Activated T-cell treated with anti-CD3 and anti-CD28 coated beads, Interleukin-2, amount 50 U/mL, for 48 hours (primary cell): ENCODE data around the gene ST6GALNAC3.
"Not testable (repeated sequence)": the region's sequence is repeated elsewhere in the genome, so short reads cannot be mapped to it uniquely, and the experiment has no call there.

Experiments used
- DNase-seq, 2 experiments: peaks; one replicate each; pipeline ENCODE4 v3.0.0-alpha.2; 2020

Gene ST6GALNAC3

DNA sequence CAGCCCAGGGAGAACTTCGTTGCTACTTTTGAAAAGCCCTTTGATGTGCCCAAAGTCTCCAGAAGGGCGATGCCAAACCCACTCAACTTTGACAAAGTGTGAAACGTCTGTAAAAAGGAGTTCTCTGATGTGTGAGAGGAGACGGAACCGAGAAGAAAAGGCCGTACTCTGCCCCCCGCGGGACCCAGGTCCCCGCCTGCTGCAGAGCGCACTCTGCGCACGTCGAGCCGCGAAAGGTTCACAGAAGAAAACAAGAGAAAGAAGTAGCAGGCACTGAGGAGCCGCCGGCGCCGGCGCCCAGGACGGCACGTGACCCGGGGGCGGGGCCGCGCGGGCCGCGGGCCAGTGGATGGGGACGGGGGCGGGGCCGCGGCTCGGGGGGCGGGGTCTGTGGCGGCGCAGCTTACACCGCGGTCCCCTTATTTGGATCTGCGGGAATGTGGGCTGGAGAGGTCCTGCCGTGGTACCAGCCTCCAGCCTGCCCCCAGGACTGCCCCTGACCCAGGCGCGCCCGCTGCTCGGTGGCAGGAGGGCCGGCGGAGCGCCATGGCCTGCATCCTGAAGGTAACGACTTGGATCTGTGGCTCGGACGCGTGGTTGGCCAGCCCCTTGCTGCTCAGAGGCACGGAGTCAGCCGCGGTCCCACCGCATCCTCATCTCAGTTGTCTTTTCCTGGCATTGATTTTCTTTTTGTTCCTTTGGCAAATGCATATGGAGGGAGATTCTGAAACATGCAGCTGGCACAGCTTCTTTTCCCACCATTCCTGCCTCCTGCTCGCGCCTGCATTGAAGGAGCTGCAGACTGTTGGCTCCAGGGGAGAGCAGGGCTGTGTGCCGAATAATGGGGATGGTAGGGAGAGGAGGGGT lies at the start of gene ST6GALNAC3:
Gene ST6GALNAC3 (plus strand): TSS at position 426 of the 867 bp plus-strand sequence.
- peak; percentile 83 to 86 for DNase-seq

DNA sequence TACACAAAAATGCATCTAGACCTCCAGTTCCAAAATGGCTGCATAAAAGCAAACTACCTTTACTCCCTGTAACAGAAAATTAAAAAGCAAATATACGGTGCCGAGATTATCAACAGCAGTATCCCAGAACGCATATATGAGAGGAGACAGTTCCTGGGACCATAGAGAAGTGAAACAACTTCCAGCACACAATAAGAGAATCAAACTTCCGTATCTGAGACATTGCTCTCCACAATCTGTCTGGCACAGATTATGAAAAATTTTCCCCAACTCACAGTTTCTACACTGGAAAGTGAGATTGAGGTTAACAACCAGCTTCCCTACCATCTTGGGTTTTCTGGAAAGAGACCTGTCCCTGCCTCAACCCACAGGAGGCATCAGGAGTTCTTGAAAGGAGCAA lies 47.2 kb upstream of the ST6GALNAC3 start:
- DNase-seq: no peak

DNA sequence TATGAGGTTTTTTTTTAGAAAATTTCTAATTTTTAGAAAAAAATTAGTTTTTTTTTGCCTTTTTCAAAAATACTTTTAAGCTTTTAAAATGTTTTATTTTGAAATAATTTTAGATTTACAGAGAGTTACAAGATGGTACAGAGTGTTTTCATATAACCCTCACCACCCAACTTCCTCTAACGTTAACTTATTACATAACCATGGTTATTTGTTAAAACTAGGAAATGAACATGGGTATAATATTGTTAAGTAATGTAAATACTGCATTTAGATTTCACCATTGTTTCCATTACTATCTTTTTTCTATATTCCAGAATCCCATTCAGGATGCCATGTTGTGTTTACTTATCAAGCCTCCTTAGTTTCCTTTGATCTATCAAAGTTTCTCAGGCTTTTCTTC lies 45.2 kb upstream of the ST6GALNAC3 start:
- DNase-seq: no peak

DNA sequence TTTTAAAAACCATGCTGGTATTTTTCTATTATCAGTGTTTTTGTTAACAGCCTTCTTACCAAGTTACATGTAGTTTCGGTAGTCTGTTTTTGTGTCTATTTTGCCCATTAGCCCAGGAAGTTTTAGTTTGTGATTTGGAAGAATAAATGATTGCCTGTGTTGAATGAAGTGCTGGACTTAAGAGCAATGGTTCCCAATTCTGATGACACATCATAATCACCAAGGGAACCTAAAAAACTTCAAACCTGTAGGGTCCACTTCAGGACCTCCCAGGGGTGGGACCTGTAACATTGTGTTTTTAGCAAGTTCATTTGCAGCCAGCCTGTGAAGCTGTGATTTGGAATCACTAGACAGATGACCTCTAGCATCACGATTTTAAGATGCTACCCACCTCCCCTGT lies 43.0 kb upstream of the ST6GALNAC3 start:
- DNase-seq: no peak

- DNase-seq: no peak
These were observed 40.6 kb upstream of the ST6GALNAC3 start for GRCh38 chr1:76033800-76034475.

DNA sequence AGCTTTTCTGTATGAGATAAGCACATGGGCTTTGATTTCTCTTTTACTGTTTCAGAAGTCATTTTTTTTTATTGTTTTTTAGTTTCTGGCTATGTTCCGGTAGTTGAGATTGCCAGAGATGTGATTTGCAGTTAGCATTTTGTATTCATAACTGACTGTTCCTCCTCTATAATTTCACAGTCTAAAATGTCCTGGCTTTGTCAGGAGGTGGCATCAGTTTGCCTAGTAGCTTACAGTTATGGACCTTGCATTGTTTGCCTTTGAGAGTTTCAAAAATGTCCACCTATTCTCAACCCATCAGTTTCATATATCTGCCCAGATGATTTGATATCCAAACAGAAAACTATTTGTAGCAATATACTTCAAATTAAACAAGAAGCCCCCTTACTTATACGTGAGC lies 39.5 kb upstream of the ST6GALNAC3 start:
- no peak for DNase-seq

- no peak for DNase-seq
These were observed 37.2 kb upstream of the ST6GALNAC3 start for GRCh38 chr1:76037324-76037723.

DNA sequence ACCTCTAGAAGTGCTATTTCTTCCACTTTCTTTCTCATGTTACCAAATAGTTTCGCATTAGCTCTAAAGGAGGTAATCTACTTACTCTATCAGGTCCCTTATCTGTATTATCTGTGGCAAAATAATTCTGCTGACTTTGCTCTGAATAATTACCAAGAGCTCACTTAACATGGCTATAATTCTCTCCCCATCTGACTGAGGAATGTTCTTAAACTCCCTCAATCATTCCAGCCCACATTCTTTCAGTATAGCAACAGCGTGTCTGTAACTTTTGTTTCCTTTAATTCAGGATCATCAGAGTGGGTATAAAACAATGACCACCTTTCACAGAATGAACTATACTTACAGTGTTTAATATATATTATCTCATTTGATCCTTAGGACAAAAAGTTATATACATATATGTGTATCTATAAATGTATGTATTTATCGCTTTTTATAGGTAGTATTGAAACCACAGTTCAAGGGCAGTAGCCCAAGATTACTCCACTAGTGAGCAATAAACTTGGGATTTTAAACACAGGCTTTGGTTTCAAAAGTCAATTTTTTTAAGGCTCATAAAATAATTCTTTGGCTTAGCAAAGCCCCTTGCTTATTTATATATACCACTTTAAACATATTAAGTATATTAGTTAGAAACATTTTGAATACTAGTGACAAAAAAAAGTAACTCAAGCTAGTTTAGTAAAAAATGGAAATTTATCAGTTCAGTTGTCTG lies 36.1 kb upstream of the ST6GALNAC3 start:
- DNase-seq: no peak

GRCh38 chr1:76046149-76046548 lies 28.4 kb upstream of the ST6GALNAC3 start:
- DNase-seq: no peak

DNA sequence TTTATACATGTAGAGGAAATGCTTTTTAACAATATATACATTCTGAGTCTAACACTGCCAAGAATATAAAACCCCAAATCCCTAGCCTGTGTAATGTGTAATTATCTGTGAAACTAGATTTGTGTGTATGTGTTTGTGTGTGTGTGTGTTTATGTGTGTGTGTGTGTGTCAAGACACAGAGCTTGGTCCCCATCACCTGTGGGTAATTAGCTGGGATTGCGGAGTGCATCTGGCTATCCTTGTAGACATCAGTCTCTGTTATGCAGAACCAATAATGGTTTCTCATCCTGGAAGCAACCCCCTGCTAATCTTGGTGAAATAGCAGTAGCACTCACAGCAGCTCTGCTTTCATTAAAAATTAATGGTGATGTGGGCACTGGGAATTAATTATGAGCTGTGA lies 26.3 kb upstream of the ST6GALNAC3 start:
- DNase-seq: no peak

DNA sequence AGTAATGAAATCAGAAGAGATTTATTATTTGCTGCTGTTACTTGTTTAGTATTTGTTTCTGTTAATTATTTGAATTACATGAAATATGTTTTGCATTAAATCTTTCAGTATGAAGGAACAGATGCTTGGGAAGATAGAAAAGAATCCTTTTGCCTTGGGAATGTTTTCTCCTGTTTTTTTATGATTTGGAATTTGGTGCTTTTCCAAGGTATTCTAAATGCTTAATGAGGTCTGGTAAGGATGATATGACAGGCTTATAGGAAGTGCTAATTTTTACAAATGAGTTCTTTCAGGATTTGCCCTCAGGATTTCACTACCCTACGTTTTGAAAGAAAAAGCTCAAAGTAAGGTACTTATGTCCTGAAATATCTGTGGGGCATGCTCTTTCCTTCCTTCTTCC lies 25.6 kb upstream of the ST6GALNAC3 start:
- no peak for DNase-seq

- no peak for DNase-seq
These were observed 25.0 kb upstream of the ST6GALNAC3 start for GRCh38 chr1:76049498-76049897.

GRCh38 chr1:76050073-76050472 lies 24.5 kb upstream of the ST6GALNAC3 start:
- DNase-seq: not testable (repeated sequence)

DNA sequence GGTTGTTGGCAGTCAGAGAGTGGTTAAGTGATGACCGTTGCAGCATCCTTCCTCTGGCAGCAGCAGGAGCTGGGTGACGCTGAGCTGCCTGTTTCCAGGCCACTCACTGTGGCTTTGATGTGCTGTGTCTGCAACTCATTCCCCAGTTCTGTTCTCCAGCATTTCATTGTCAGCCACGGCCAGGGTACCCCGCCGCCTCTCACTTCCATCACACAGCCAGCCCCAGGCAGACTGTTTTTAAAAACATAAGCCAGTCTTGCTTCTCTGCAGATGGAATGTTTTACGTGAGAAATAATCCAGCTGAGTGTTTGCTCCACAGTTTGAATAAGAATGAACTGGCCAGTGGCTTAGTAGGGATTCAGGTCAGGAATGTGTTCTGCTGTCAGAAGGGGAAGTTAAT lies 21.5 kb upstream of the ST6GALNAC3 start:
- DNase-seq: no peak

DNA sequence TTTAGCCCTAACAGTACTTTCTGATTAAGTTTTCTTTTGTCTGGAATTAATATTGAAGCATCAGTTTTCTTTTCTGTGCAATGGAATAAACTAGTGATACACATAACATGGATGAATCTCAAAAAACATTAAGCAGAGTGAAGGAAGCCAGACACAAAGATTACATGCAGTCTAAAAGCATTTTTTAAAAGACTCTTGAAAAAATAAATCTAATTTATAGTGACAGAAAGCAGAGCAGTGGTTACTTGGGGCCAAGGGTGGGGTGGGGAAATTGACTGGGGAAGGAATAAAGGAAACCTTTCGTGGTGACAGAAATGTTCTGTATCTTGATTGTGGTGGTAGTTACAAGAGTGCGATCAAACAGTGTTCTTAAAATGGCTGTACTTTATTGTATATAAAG lies 20.2 kb upstream of the ST6GALNAC3 start:
- no peak for DNase-seq

DNA sequence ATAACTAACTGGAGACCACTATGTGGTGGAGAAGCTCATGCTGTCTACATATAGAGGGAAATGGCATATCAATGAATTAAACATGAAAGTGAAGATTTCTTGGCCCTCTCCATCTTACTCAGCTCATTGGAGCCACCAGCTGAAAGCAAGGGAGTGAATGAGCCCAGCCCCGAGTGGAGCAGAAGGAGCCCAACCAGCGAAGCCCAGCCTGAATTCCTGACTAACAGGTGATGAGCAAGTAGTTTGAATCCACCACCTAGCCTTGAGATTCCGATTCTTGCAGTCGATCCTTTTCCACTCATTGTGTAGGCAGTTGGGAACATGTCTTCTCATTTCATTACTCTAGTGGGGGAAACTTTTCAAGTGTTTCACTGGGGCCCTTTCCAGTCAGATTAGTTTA lies 18.6 kb upstream of the ST6GALNAC3 start:
- DNase-seq: no peak

DNA sequence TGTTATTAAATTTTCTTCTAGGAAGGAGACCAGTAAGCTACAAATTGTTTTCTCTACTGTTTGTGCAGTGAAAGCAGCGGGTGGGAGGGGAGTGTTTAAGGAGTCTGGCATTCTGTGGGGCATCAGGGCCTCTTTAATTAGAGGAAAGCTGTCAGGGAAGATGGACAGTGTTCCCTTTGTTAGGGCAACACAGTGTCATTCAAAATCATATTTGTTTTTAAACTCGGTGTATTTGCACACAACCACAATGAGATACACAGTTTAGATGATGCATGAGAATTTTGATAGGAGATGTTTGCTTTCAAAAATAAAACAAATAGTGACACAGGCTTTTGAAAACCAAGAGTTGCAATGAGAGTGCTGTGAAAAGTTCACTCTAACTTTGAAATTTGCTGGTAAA lies 15.1 kb upstream of the ST6GALNAC3 start:
- no peak for DNase-seq

GRCh38 chr1:76065270-76065669 lies 9.3 kb upstream of the ST6GALNAC3 start:
- no peak for DNase-seq

DNA sequence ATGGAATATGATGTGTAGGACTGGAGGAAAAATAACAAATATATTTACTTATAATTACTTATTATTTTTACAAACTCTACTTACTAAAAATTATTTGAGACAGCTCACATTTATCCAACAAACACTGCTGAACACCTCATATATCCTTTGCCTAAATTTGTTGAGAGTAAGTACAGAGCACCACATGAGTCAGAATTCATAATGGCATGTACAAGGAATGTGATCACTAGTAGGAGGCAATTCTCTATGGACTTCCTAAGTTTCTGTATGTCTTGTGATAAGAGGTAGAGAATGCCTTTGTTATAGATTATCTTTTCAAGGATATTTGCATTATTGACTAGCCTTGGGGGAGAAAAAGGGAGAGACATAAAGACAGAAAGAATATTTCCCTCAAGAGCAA lies 8.2 kb upstream of the ST6GALNAC3 start:
- no peak for DNase-seq

DNA sequence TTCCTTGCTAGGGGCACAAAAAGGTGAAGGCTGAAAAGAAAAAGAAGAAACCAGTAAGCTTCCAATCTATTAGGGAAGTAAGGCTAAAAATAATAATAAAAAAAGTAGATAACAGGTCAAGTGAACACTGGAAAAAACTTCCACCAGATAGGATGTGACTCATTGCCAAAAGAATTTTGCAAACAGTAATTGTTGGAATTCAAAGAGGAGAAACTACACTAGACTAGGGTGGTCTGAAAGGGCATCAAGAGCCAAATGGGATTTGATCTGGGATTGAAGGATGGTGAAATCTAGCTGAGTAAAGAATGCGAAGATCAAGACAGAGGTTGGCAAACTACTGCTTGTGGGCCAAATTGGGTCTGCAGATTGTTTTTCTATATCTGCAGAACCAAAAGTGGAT lies 6.0 kb upstream of the ST6GALNAC3 start:
- no peak for DNase-seq

GRCh38 chr1:76068953-76069561 lies 5.5 kb upstream of the ST6GALNAC3 start:
- no peak for DNase-seq

DNA sequence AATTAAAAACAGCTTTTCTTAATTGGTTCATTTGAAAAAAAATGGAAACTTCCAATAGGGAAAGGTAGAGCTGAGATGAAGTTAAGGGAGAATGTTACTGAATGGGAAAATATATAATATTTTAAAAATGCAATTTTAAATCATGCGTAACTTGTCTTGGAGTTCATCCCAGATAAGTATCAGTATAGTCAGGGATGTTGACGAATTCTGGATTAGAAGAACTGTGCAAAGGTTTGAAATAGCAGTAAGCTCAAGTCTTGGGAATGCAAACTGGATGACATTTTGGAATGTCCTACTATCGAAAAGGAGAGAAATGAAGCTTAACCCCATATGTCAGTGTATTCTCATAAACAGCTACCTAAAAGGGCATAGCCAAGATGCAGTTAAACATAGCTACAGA lies 4.0 kb upstream of the ST6GALNAC3 start:
- DNase-seq: no peak

- DNase-seq: no peak
These were observed 1.1 kb upstream of the ST6GALNAC3 start for GRCh38 chr1:76073481-76073880.

DNA sequence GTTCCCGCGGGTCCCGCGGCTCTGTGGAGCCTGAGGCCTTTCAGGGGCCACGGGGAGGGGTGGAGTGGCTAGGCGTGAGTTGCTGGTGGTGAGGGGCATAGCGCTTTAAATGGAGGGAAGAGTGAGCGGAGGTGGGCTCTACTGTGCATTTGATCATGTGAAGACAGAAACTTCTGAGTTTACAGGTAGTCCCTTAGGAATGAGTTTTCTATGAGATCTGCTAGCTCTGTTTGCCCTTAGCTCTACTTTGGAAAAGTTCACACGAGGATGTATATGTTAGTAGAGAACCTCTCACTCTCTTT lies 593 bp downstream of the ST6GALNAC3 start:
- DNase-seq: no peak
